IMR-90 (cell line): ENCODE data around the gene FERMT2. TPM values are rescaled to one million over a fixed set of nuclear protein-coding genes. Genes with fewer than 3 reads are reported as not detected.

Experiments
- ATAC-seq: fragments of 200-7000 bp; cut with Tn5 transposase; 2 replicates; pipeline ENCODE4 v1.9.1; 2020; ENCODE audit warnings: low read depth, mild to moderate bottlenecking, moderate library complexity
- BruUV-seq: library from RNA; stranded (reverse); fragments of 400-500 nt; replicated peaks from 2 replicates; lab custom pipeline; 2021; lab: Mats Ljungman, UMichigan
- CTCF ChIA-PET: fragments of 300-600 bp; formaldehyde crosslinking; extraction: SDS; loops from one replicate; lab custom pipeline; 2021; ENCODE audit warnings: antibody characterized with exemption; lab: Yijun Ruan, JAX
- POLR2A ChIA-PET: fragments of 300-600 bp; sonication (Branson Sonifier 250); formaldehyde crosslinking; loops from one replicate; lab custom pipeline; 2022; ENCODE audit warnings: antibody characterized with exemption; ENCODE audit not compliant: unreplicated experiment; lab: Charles Lee
- DNase-seq: peaks from one replicate; pipeline ENCODE4 v3.0.0; 2013
- H2AFZ ChIP-seq: replicated peaks from 2 replicates; pipeline ENCODE3; 2013; ENCODE audit warnings: low read length, mild to moderate bottlenecking; ENCODE audit not compliant: poor library complexity
- H2AK5ac ChIP-seq: 2 replicates; pipeline ENCODE4 v1.6.1; 2013; ENCODE audit warnings: low read depth, low read length, inconsistent platforms
- H2AK9ac ChIP-seq: replicated peaks from 2 replicates; pipeline ENCODE3; 2013; ENCODE audit warnings: mild to moderate bottlenecking, low read depth, low read length, moderate library complexity; ENCODE audit not compliant: poor library complexity
- H2BK120ac ChIP-seq: 2 replicates; pipeline ENCODE4 v1.6.1; 2013; ENCODE audit warnings: low read depth, low read length, inconsistent platforms
- H2BK15ac ChIP-seq: 3 replicates; pipeline ENCODE4 v1.6.1; 2013; ENCODE audit warnings: low read depth, low read length, inconsistent platforms
- H2BK20ac ChIP-seq: 2 replicates; pipeline ENCODE4 v1.6.1; 2013; ENCODE audit warnings: low read depth, mild to moderate bottlenecking, inconsistent platforms, low read length, moderate library complexity
- H2BK5ac ChIP-seq: 2 replicates; pipeline ENCODE4 v1.6.1; 2013; ENCODE audit warnings: mild to moderate bottlenecking, low read depth, low read length, inconsistent platforms; ENCODE audit not compliant: poor library complexity, severe bottlenecking
- H3K14ac ChIP-seq: replicated peaks from 2 replicates; pipeline ENCODE4 v1.6.1; 2013; ENCODE audit warnings: low read depth, low read length, inconsistent platforms
- H3K18ac ChIP-seq: 2 replicates; pipeline ENCODE4 v1.6.1; 2013; ENCODE audit warnings: low read depth, low read length, control low read depth
- H3K23ac ChIP-seq: 2 replicates; pipeline ENCODE4 v1.6.1; 2013; ENCODE audit warnings: low read depth, low read length, inconsistent platforms
- H3K27ac ChIP-seq: 2 replicates; pipeline ENCODE4 v1.5.1; 2013; ENCODE audit warnings: mild to moderate bottlenecking, control low read depth, low read length; ENCODE audit not compliant: insufficient read depth
- H3K27me3 ChIP-seq: 2 replicates; pipeline ENCODE4 v1.6.1; 2013; ENCODE audit warnings: low read length; ENCODE audit not compliant: control insufficient read depth, insufficient read depth
- H3K36me3 ChIP-seq: 2 replicates; pipeline ENCODE4 v1.6.1; 2013; ENCODE audit warnings: low read length, mixed read lengths; ENCODE audit not compliant: control insufficient read depth, insufficient read depth
- H3K4ac ChIP-seq: 2 replicates; pipeline ENCODE4 v1.6.1; 2013; ENCODE audit warnings: low read depth, low read length, inconsistent platforms
- H3K4me1 ChIP-seq: 2 replicates; pipeline ENCODE4 v1.6.1; 2013; ENCODE audit warnings: low read length, mixed read lengths; ENCODE audit not compliant: control insufficient read depth, insufficient read depth
- H3K4me2 ChIP-seq: 2 replicates; pipeline ENCODE4 v1.6.1; 2013; ENCODE audit warnings: low read depth, mild to moderate bottlenecking, control low read depth, low read length, moderate library complexity
- H3K4me3 ChIP-seq: 2 replicates; pipeline ENCODE4 v1.5.1; 2013; ENCODE audit warnings: low read depth, mild to moderate bottlenecking, control low read depth, low read length, moderate library complexity; ENCODE audit not compliant: insufficient read depth
- H3K56ac ChIP-seq: 2 replicates; pipeline ENCODE4 v1.6.1; 2013; ENCODE audit warnings: low read length, inconsistent platforms; ENCODE audit not compliant: insufficient read depth; ENCODE audit errors: extremely low read depth
- H3K79me1 ChIP-seq, 2 experiments: 2 replicates each; pipeline ENCODE4 v1.6.1; 2013; ENCODE audit warnings: low read length in 2 of 2, inconsistent platforms in 1 of 2, low read depth in 1 of 2
- H3K9ac ChIP-seq: 2 replicates; pipeline ENCODE4 v1.6.1; 2013; ENCODE audit warnings: low read depth, low read length, control low read depth
- H3K9me1 ChIP-seq: 2 replicates; pipeline ENCODE4 v1.6.1; 2013; ENCODE audit warnings: low read length, inconsistent platforms; ENCODE audit not compliant: insufficient read depth
- H3K9me3 ChIP-seq: 2 replicates; pipeline ENCODE4 v1.6.1; 2013; ENCODE audit warnings: low read length; ENCODE audit not compliant: control insufficient read depth, insufficient read depth
- H4K20me1 ChIP-seq: 2 replicates; pipeline ENCODE4 v1.6.1; 2013; ENCODE audit warnings: low read length, inconsistent platforms; ENCODE audit not compliant: insufficient read depth
- H4K5ac ChIP-seq: 2 replicates; pipeline ENCODE4 v1.6.1; 2013; ENCODE audit warnings: mild to moderate bottlenecking, low read depth, low read length, control low read depth
- H4K8ac ChIP-seq, 2 experiments: 2 replicates each; pipeline ENCODE4 v1.6.1; 2013; ENCODE audit warnings: low read depth in 2 of 2, low read length in 2 of 2, control low read depth in 1 of 2, inconsistent platforms in 1 of 2
- H4K91ac ChIP-seq: 2 replicates; pipeline ENCODE4 v1.6.1; 2013; ENCODE audit warnings: low read depth, low read length, inconsistent platforms; ENCODE audit not compliant: insufficient read depth
- BHLHE40 ChIP-seq: fragments of 150-350 bp; IDR thresholded peaks from 2 replicates; pipeline ENCODE4 v1.6.1; 2016; ENCODE audit warnings: mild to moderate bottlenecking, low read depth, low read length
- CEBPB ChIP-seq: IDR thresholded peaks from 2 replicates; pipeline ENCODE4 v1.6.1; 2012; ENCODE audit warnings: low read depth, low read length, improper control_type of control experiment
- CHD1 ChIP-seq: IDR thresholded peaks from 2 replicates; pipeline ENCODE4 v1.6.1; 2012; ENCODE audit warnings: low read depth, low read length, improper control_type of control experiment
- FOS ChIP-seq: fragments of 150-350 bp; IDR thresholded peaks from 2 replicates; pipeline ENCODE4 v1.6.1; 2016; ENCODE audit warnings: low read depth, low read length
- MAFK ChIP-seq: IDR thresholded peaks from 2 replicates; pipeline ENCODE4 v1.6.1; 2012; ENCODE audit warnings: low read depth, low read length, improper control_type of control experiment
- MAZ ChIP-seq: IDR thresholded peaks from 2 replicates; pipeline ENCODE4 v1.6.1; 2012; ENCODE audit warnings: low read depth, mild to moderate bottlenecking, low read length, improper control_type of control experiment, moderate library complexity, borderline replicate concordance
- MXI1 ChIP-seq: IDR thresholded peaks from 2 replicates; pipeline ENCODE4 v1.6.1; 2012; ENCODE audit warnings: low read depth, mild to moderate bottlenecking, low read length, moderate library complexity, borderline replicate concordance
- NFE2L2 ChIP-seq: fragments of 150-350 bp; IDR thresholded peaks from 2 replicates; pipeline ENCODE4 v1.6.1; 2016; ENCODE audit warnings: low read depth, mild to moderate bottlenecking, low read length
- POLR2A ChIP-seq: IDR thresholded peaks from 2 replicates; pipeline ENCODE4 v1.6.1; 2012; ENCODE audit warnings: mild to moderate bottlenecking, low read depth, low read length
- RAD21 ChIP-seq: IDR thresholded peaks from 2 replicates; pipeline ENCODE4 v1.6.1; 2012; ENCODE audit warnings: low read length, improper control_type of control experiment
- RCOR1 ChIP-seq: IDR thresholded peaks from 2 replicates; pipeline ENCODE4 v1.6.1; 2012; ENCODE audit warnings: mild to moderate bottlenecking, low read length, improper control_type of control experiment; ENCODE audit not compliant: insufficient replicate concordance
- RFX5 ChIP-seq: IDR thresholded peaks from 2 replicates; pipeline ENCODE4 v1.8.0; 2012; ENCODE audit warnings: low read depth, mild to moderate bottlenecking, low read length, moderate library complexity
- USF2 ChIP-seq: fragments of 150-350 bp; IDR thresholded peaks from 2 replicates; pipeline ENCODE4 v1.6.1; 2017; ENCODE audit warnings: mild to moderate bottlenecking, antibody characterized with exemption, low read length, low read depth
- WGBS, 2 experiments: methylation state at CpG; one replicate each; pipeline versions ENCODE4 v1.1.5 to v1.1.7; 2013; ENCODE audit warnings: missing lambda C conversion rate in 2 of 2; ENCODE audit not compliant: insufficient read length in 1 of 2; ENCODE audit errors: extremely low coverage in 2 of 2; 5-methylcytosine and 5-hydroxymethylcytosine counted together
- dilution Hi-C: fragments of 300-500 bp; cut with HindIII; formaldehyde crosslinking; loops from one replicate; pipeline ENCODE4 v1.14.3; 2018; ENCODE audit warnings: low sequenced_read_pairs; ENCODE audit not compliant: unreplicated experiment
- in situ Hi-C: fragments of 300-500 bp; cut with MboI; formaldehyde crosslinking; loops from 3 replicates; pipeline ENCODE4 v1.14.3; 2019; ENCODE audit warnings: low sequenced_read_pairs, inconsistent platforms, mixed read lengths
- intact Hi-C: fragments of 100-400 bp; cut with micrococcal nuclease; formaldehyde crosslinking; loops from 2 replicates; pipeline ENCODE4 v1.10.0; 2022
- polyA plus RNA-seq, 3 experiments: library from polyadenylated mRNA; depleted of rRNA; stranded (reverse); fragments of >200 nt; gene quantifications; 2 replicates each; pipeline ENCODE4 v1.2.3, GENCODE V29; 2012; ENCODE audit warnings: low replicate concordance in 1 of 3
- total RNA-seq: library from RNA; depleted of rRNA; stranded (reverse); fragments of >200 nt; gene quantifications from 2 replicates; pipeline ENCODE4 v1.2.3, GENCODE V29; 2012
- TF ChIP-seq, protein P1 (sequence below): conservative IDR thresholded peaks from 2 replicates; pipeline ENCODE4 v1.5.1; 2012; ENCODE audit warnings: mild to moderate bottlenecking, low read depth, low read length, improper control_type of control experiment
- TF ChIP-seq, protein P2 (sequence below): fragments of 150-350 bp; IDR thresholded peaks from 2 replicates; pipeline ENCODE4 v1.6.1; 2016; ENCODE audit warnings: low read depth, mild to moderate bottlenecking, low read length, moderate library complexity, borderline replicate concordance

Gene FERMT2
- total and polyA plus RNA-seq, 2 of the 4 experiments (the other 2 are of a cell fraction), result 131 to 217 TPM

- ChIA-PET POLR2A (no interaction called here), CTCF (interaction anchor here (0.6 to 0.8 kb wide), 3 partner anchors 11 to 160 kb away, joined by 3 to 5 read pairs (median 4); no protein-coding TSS in a partner anchor)
- intact Hi-C loops (no loop called here), dilution Hi-C loops (no loop called here), in situ Hi-C loops (no loop called here)
- no peak for DNase-seq
- WGBS, 2 experiments, result no CpG with 5 or more reads among the region's 3 CpGs
- Histone ChIP-seq H2BK120ac (no peak overlapping the region), H3K9me1 (peaks cover 12% of the 10 kb centered on the region), H2BK20ac (no peak overlapping the region), H3K9ac (no peak overlapping the region), H3K4ac (no peak overlapping the region), H2BK15ac (no peak overlapping the region), H3K36me3 (peaks cover 4% of the 10 kb centered on the region), H3K27me3 (no peaks in the 10 kb centered on the region), H3K4me1 (peaks cover 9% of the 10 kb centered on the region), H4K8ac (no peak overlapping the region), H2AFZ (no peak overlapping the region), H3K9me3 (no peaks in the 10 kb centered on the region), H3K23ac (no peak overlapping the region), H4K5ac (no peak overlapping the region), H2BK5ac (no peak overlapping the region), H3K18ac (no peak overlapping the region), H4K20me1 (peaks cover 92% of the 10 kb centered on the region), H3K14ac (no peak overlapping the region), H3K27ac (no peak overlapping the region), H2AK5ac (no peak overlapping the region), H3K79me1 (peaks cover 0 to 62% of the 10 kb centered on the region in 2 experiments; a peak in 2 of 4 replicates), H4K91ac (no peak overlapping the region), H2AK9ac (no peak overlapping the region), H3K4me3 (no peak overlapping the region), H3K4me2 (no peak overlapping the region; the same call in 1 of the 2 replicates), H3K56ac (no peak overlapping the region)
- BruUV-seq, result no TSS peak
- TF ChIP-seq CEBPB (no peak), POLR2A (no peak), BHLHE40 (no peak), FOS (no peak), MAZ (no peak), MAFK (no peak), RAD21 (no peak), RFX5 (no peak), RCOR1 (no peak), NFE2L2 (no peak), MXI1 (no peak), USF2 (no peak), CHD1 (no peak)
- TF ChIP-seq, protein P1, sequence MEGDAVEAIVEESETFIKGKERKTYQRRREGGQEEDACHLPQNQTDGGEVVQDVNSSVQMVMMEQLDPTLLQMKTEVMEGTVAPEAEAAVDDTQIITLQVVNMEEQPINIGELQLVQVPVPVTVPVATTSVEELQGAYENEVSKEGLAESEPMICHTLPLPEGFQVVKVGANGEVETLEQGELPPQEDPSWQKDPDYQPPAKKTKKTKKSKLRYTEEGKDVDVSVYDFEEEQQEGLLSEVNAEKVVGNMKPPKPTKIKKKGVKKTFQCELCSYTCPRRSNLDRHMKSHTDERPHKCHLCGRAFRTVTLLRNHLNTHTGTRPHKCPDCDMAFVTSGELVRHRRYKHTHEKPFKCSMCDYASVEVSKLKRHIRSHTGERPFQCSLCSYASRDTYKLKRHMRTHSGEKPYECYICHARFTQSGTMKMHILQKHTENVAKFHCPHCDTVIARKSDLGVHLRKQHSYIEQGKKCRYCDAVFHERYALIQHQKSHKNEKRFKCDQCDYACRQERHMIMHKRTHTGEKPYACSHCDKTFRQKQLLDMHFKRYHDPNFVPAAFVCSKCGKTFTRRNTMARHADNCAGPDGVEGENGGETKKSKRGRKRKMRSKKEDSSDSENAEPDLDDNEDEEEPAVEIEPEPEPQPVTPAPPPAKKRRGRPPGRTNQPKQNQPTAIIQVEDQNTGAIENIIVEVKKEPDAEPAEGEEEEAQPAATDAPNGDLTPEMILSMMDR, result no peak
- TF ChIP-seq, protein P2, sequence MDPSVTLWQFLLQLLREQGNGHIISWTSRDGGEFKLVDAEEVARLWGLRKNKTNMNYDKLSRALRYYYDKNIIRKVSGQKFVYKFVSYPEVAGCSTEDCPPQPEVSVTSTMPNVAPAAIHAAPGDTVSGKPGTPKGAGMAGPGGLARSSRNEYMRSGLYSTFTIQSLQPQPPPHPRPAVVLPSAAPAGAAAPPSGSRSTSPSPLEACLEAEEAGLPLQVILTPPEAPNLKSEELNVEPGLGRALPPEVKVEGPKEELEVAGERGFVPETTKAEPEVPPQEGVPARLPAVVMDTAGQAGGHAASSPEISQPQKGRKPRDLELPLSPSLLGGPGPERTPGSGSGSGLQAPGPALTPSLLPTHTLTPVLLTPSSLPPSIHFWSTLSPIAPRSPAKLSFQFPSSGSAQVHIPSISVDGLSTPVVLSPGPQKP, result no peak
- ATAC-seq, result no peak
Measured at GRCh38 chr14:52937869-52938268, 13.0 kb downstream of the FERMT2 start.
